ENCODE results near the gene TOR4A. TPM values are rescaled to one million over a fixed set of nuclear protein-coding genes. Genes with fewer than 3 reads are reported as not detected.

The TOR4A gene
- total RNA-seq, 2 experiments from 2014 or later: 11.7 to 22.3 TPM

- Histone ChIP-seq H4K20me1 (ENCODE audit: insufficient read depth, low read length) (no peaks in the 10 kb centered on the region), H3K4me1 (ENCODE audit: insufficient read depth, low read length, poor library complexity, severe bottlenecking) (peaks cover 77% of the 10 kb centered on the region), H3K4me2 (ENCODE audit: low read length) (peak overlapping the region; percentile 81), H3K9me2 (ENCODE audit: insufficient read depth, low read length) (no peaks in the 10 kb centered on the region), H2AFZ (ENCODE audit: low read length) (no peak overlapping the region), H3K4me3 (ENCODE audit: low read depth, low read length, poor library complexity, severe bottlenecking) (peak overlapping the region; percentile 69), H3K9me3 (ENCODE audit: low read length) (no peaks in the 10 kb centered on the region), H3K79me2 (ENCODE audit: insufficient read depth, low read depth, low read length) (no peaks in the 10 kb centered on the region), H3K27ac (ENCODE audit: low read depth, low read length, poor library complexity, severe bottlenecking) (peak overlapping the region; percentile 77), H3K36me3 (ENCODE audit: insufficient read depth, low read length) (peaks cover 5% of the 10 kb centered on the region; the same call in 1 of the 2 replicates)
- POLR2A ChIA-PET: interaction anchor here (0.9 to 1.5 kb wide), 3 partner anchors 9 to 42 kb away, joined by 3 to 4 read pairs (median 3); no protein-coding TSS in a partner anchor
- CTCF ChIA-PET (ENCODE audit: unreplicated experiment): no interaction called here
- intact Hi-C loops (cut with micrococcal nuclease; ENCODE audit: unreplicated experiment): no loop called here
- peak; percentile 68 for DNase-seq (ENCODE audit: low spot score)
- TF ChIP-seq EZH2phosphoT487 (IDR thresholded peaks at IDR 0.05; ENCODE audit: borderline replicate concordance, low read depth, low read length): no peak
- no peak for TF ChIP-seq CTCF (conservative IDR thresholded peaks at IDR 0.05; ENCODE audit: low read length)
- BruUV-seq (replicated peaks): no TSS peak
These were observed 655 bp downstream of the TOR4A start for GRCh38 chr9:137278061-137278701.

GRCh38 chr9:137278721-137279711, 1.5 kb downstream of the TOR4A start:
- no peaks in the 10 kb centered on the region for H4K20me1 ChIP-seq (ENCODE audit: insufficient read depth, low read length)
- ChIA-PET POLR2A (no interaction called here), CTCF (ENCODE audit: unreplicated experiment) (no interaction called here)
- no peak for TF ChIP-seq CTCF (conservative IDR thresholded peaks at IDR 0.05; ENCODE audit: low read length)
- no peak for TF ChIP-seq EZH2phosphoT487 (IDR thresholded peaks at IDR 0.05; ENCODE audit: borderline replicate concordance, low read depth, low read length)
- no peak for DNase-seq (ENCODE audit: low spot score)
- intact Hi-C loops (cut with micrococcal nuclease; ENCODE audit: unreplicated experiment): no loop called here
- H3K27ac ChIP-seq (ENCODE audit: low read depth, low read length, poor library complexity, severe bottlenecking): peak overlapping the region; percentile 77
- peak overlapping the region; percentile 81; the same call in 1 of the 2 replicates for H3K4me2 ChIP-seq (ENCODE audit: low read length)
- no peaks in the 10 kb centered on the region for H3K79me2 ChIP-seq (ENCODE audit: insufficient read depth, low read depth, low read length)
- H3K9me2 ChIP-seq (ENCODE audit: insufficient read depth, low read length): no peaks in the 10 kb centered on the region
- H2AFZ ChIP-seq (ENCODE audit: low read length): no peak overlapping the region
- H3K9me3 ChIP-seq (ENCODE audit: low read length): no peaks in the 10 kb centered on the region
- peaks cover 9% of the 10 kb centered on the region; the same call in 1 of the 2 replicates for H3K36me3 ChIP-seq (ENCODE audit: insufficient read depth, low read length)
- H3K4me1 ChIP-seq (ENCODE audit: insufficient read depth, low read length, poor library complexity, severe bottlenecking): peaks cover 75% of the 10 kb centered on the region
- H3K4me3 ChIP-seq (ENCODE audit: low read depth, low read length, poor library complexity, severe bottlenecking): no peak overlapping the region
- no TSS peak for BruUV-seq (replicated peaks)
